Vagina (tissue), 2 donors: ENCODE data around the gene RBPJL.

Experiments used
- CTCF ChIP-seq, 3 experiments: fragments of 450-650 bp in 2 of 3; fragments of 200-600 bp in 1 of 3; sonication (generic) in 1 of 3; IDR thresholded peaks; one replicate each; pipeline ENCODE4 v1.5.1; 2017 to 2019; ENCODE audit warnings: antibody characterized with exemption in 3 of 3, mild to moderate bottlenecking in 2 of 3, moderate library complexity in 2 of 3
- POLR2A ChIP-seq, 2 donors: fragments of 450-650 bp; IDR thresholded peaks; one replicate each; pipeline ENCODE4 v1.6.1; 2017; ENCODE audit warnings: antibody characterized with exemption in 2 of 2, mild to moderate bottlenecking in 2 of 2, moderate library complexity in 2 of 2
- POLR2AphosphoS5 ChIP-seq, 2 donors: sonication (generic); formaldehyde crosslinking; IDR thresholded peaks; one replicate each; pipeline ENCODE4 v1.9.0; 2017; ENCODE audit warnings: antibody characterized with exemption in 2 of 2, mild to moderate bottlenecking in 2 of 2, low read depth in 1 of 2; ENCODE audit not compliant: insufficient read depth in 1 of 2

- TF ChIP-seq CTCF (IDR thresholded peaks at IDR 0.05) (no peak), POLR2A (IDR thresholded peaks at IDR 0.05) (no peak), POLR2AphosphoS5 (IDR thresholded peaks at IDR 0.05; ENCODE audit: insufficient read depth in 1 of 2, low read depth in 1 of 2) (no peak)
These were observed 48.9 kb upstream of the RBPJL start for GRCh38 chr20:45257711-45258110.
